ENCODE measurements around the gene CFAP45. TPM values are rescaled to one million over a fixed set of nuclear protein-coding genes. Genes with fewer than 3 reads are reported as not detected.

CFAP45 gene
- total and polyA plus RNA-seq, 5 donors from 2014 or later: 0.40 to 7.2 (median 0.48) TPM; not detected in 1

- Histone ChIP-seq H3K4me3 (ENCODE audit: low read depth, low read length) (no peak overlapping the region), H3K27me3 (ENCODE audit: control insufficient read depth, insufficient read depth, low read length) (no peaks in the 10 kb centered on the region), H3K27ac (ENCODE audit: insufficient read depth, low read length, poor library complexity, severe bottlenecking) (no peak overlapping the region), H3K36me3 (ENCODE audit: control insufficient read depth, insufficient read depth, low read length) (no peaks in the 10 kb centered on the region), H3K4me1 (ENCODE audit: control insufficient read depth, insufficient read depth, low read length, poor library complexity, severe bottlenecking) (no peaks in the 10 kb centered on the region), H3K9me3 (ENCODE audit: control insufficient read depth in 2 of 2, low read length in 2 of 2) (no peaks in the 10 kb centered on the region)
- no peak overlapping the region for H3K27ac Mint-ChIP-seq
- H3K4me3 Mint-ChIP-seq: no peak overlapping the region
- H3K36me3 Mint-ChIP-seq: no peaks in the 10 kb centered on the region
- no peaks in the 10 kb centered on the region for H3K4me1 Mint-ChIP-seq
- no peaks in the 10 kb centered on the region for H3K9me3 Mint-ChIP-seq
- no peaks in the 10 kb centered on the region for H3K27me3 Mint-ChIP-seq
- ATAC-seq (ENCODE audit: low read depth in 2 of 2) (no peak), DNase-seq (no peak)
Observed at GRCh38 chr1:159881622-159882526, 18.1 kb downstream of the CFAP45 start.

DNA sequence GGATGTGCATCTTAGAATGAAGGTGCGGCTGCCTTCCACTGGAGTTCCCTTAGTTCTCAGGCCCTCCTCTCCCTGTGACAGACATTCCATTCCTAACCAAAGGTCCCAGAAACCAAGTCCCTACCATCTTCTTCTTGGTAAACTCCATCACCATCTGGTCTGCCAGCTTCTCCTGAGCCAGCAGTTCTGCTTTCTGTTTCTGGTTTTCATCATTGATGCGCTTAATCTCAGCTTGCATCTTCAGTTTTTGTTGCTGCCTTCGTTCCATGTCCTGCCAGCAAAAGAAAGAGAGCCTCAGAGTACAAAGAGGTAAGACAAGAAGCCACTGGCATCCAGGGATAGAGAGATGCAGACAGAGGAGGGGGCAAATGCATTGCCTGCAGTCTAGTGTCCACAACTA lies 19.5 kb downstream of the CFAP45 start:
- DNase-seq (no peak), ATAC-seq (ENCODE audit: low read depth in 2 of 2) (no peak)
- Histone ChIP-seq H3K36me3 (ENCODE audit: control insufficient read depth, insufficient read depth, low read length) (no peaks in the 10 kb centered on the region), H3K4me1 (ENCODE audit: control insufficient read depth, insufficient read depth, low read length, poor library complexity, severe bottlenecking) (no peaks in the 10 kb centered on the region), H3K27ac (ENCODE audit: insufficient read depth, low read length, poor library complexity, severe bottlenecking) (no peak overlapping the region), H3K9me3 (ENCODE audit: control insufficient read depth in 2 of 2, low read length in 2 of 2) (no peaks in the 10 kb centered on the region), H3K4me3 (ENCODE audit: low read depth, low read length) (no peak overlapping the region), H3K27me3 (ENCODE audit: control insufficient read depth, insufficient read depth, low read length) (no peaks in the 10 kb centered on the region)
- Mint-ChIP-seq H3K27ac (no peak overlapping the region), H3K4me1 (no peaks in the 10 kb centered on the region), H3K9me3 (no peaks in the 10 kb centered on the region), H3K36me3 (peaks cover 3% of the 10 kb centered on the region), H3K27me3 (no peaks in the 10 kb centered on the region), H3K4me3 (no peak overlapping the region)

GRCh38 chr1:159879977-159880376 lies 20.0 kb downstream of the CFAP45 start:
- no peaks in the 10 kb centered on the region for H3K4me1 ChIP-seq (ENCODE audit: control insufficient read depth, insufficient read depth, low read length, poor library complexity, severe bottlenecking)
- no peaks in the 10 kb centered on the region for H3K36me3 ChIP-seq (ENCODE audit: control insufficient read depth, insufficient read depth, low read length)
- Mint-ChIP-seq H3K4me3 (no peak overlapping the region), H3K36me3 (peaks cover 3% of the 10 kb centered on the region), H3K9me3 (peaks cover 0 to 1% (median 0%) of the 10 kb centered on the region in 7 donors), H3K4me1 (no peaks in the 10 kb centered on the region), H3K27me3 (no peaks in the 10 kb centered on the region), H3K27ac (no peak overlapping the region)
- H3K9me3 ChIP-seq (ENCODE audit: control insufficient read depth in 2 of 2, low read length in 2 of 2): no peaks in the 10 kb centered on the region
- H3K4me3 ChIP-seq (ENCODE audit: low read depth, low read length): no peak overlapping the region
- H3K27me3 ChIP-seq (ENCODE audit: control insufficient read depth, insufficient read depth, low read length): no peaks in the 10 kb centered on the region
- ATAC-seq (ENCODE audit: low read depth in 2 of 2): no peak
- H3K27ac ChIP-seq (ENCODE audit: insufficient read depth, low read length, poor library complexity, severe bottlenecking): no peak overlapping the region
- DNase-seq: no peak

DNA sequence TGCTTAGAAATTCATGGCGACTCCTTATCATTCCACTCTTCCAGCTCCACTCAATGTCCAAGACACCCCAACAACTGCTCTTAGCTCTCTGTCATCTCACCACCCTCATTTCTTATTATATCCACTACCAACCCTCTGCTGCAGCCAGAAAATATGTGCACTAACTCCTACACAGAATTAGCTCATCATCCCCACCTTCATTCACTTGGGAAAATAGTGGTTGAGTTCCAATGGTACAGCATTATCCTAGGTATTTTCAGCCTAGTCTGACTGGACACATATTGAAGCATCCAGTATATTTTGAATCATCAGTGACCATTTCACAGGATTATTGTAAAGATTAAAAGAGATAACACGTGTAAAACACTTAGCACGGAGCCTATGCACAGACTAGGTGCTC lies 20.8 kb downstream of the CFAP45 start:
- Histone ChIP-seq H3K27me3 (ENCODE audit: control insufficient read depth, insufficient read depth, low read length) (no peaks in the 10 kb centered on the region), H3K4me1 (ENCODE audit: control insufficient read depth, insufficient read depth, low read length, poor library complexity, severe bottlenecking) (no peaks in the 10 kb centered on the region), H3K9me3 (ENCODE audit: control insufficient read depth in 2 of 2, low read length in 2 of 2) (no peaks in the 10 kb centered on the region), H3K27ac (ENCODE audit: insufficient read depth, low read length, poor library complexity, severe bottlenecking) (no peak overlapping the region), H3K36me3 (ENCODE audit: control insufficient read depth, insufficient read depth, low read length) (no peaks in the 10 kb centered on the region), H3K4me3 (ENCODE audit: low read depth, low read length) (no peak overlapping the region)
- H3K9me3 Mint-ChIP-seq: peaks cover 0 to 1% (median 0%) of the 10 kb centered on the region in 7 donors
- H3K36me3 Mint-ChIP-seq: peaks cover 3% of the 10 kb centered on the region
- H3K27ac Mint-ChIP-seq: no peak overlapping the region
- H3K4me1 Mint-ChIP-seq: no peaks in the 10 kb centered on the region
- H3K27me3 Mint-ChIP-seq: no peaks in the 10 kb centered on the region
- no peak overlapping the region for H3K4me3 Mint-ChIP-seq
- DNase-seq (no peak), ATAC-seq (ENCODE audit: low read depth in 2 of 2) (no peak)

DNA sequence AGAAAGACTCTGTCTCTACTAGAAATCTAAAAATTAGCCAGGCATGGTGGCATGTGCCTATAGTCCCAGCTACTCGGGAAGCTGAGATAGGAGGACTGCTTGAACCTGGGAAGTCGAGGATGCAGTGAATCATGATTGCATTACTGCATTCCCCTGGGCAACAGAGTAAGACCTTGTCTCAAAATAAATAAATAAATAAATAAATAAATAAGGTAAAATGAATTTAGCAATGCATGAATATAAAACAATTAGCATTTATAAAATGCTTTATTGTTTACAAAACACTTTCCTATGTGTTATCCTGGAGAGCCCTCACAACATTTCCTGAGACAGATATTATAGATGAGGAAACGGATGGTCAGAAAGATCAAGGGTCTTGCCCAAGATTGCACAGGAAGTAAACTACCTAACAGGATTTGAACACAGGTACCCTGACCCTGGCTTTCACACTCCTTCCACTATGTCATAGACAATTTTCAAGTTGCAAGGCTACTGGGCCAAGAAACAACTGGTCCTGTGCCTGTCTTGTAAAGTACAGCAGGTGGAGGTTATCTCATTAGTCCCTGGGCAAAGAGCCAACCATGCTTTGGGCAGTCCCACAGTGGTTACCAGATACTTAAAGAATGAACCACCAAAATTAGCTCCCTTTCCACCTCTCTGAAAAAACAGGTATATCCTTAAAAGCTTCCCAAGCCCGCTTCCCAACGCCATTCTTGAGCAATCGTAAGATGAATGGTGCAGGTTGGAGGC lies 22.1 kb downstream of the CFAP45 start:
- no peaks in the 10 kb centered on the region for H3K27me3 Mint-ChIP-seq
- H3K4me3 ChIP-seq (ENCODE audit: low read depth, low read length): no peak overlapping the region
- H3K36me3 Mint-ChIP-seq: peaks cover 3% of the 10 kb centered on the region
- peaks cover 0 to 1% (median 0%) of the 10 kb centered on the region in 7 donors for H3K9me3 Mint-ChIP-seq
- no peaks in the 10 kb centered on the region for H3K36me3 ChIP-seq (ENCODE audit: control insufficient read depth, insufficient read depth, low read length)
- no peak overlapping the region for H3K27ac ChIP-seq (ENCODE audit: insufficient read depth, low read length, poor library complexity, severe bottlenecking)
- no peak overlapping the region for H3K4me3 Mint-ChIP-seq
- no peak overlapping the region for H3K27ac Mint-ChIP-seq
- no peaks in the 10 kb centered on the region for H3K27me3 ChIP-seq (ENCODE audit: control insufficient read depth, insufficient read depth, low read length)
- H3K9me3 ChIP-seq (ENCODE audit: control insufficient read depth in 2 of 2, low read length in 2 of 2): no peaks in the 10 kb centered on the region
- DNase-seq (no peak), ATAC-seq (ENCODE audit: low read depth in 2 of 2) (no peak)
- H3K4me1 ChIP-seq (ENCODE audit: control insufficient read depth, insufficient read depth, low read length, poor library complexity, severe bottlenecking): no peaks in the 10 kb centered on the region
- no peaks in the 10 kb centered on the region for H3K4me1 Mint-ChIP-seq

DNA sequence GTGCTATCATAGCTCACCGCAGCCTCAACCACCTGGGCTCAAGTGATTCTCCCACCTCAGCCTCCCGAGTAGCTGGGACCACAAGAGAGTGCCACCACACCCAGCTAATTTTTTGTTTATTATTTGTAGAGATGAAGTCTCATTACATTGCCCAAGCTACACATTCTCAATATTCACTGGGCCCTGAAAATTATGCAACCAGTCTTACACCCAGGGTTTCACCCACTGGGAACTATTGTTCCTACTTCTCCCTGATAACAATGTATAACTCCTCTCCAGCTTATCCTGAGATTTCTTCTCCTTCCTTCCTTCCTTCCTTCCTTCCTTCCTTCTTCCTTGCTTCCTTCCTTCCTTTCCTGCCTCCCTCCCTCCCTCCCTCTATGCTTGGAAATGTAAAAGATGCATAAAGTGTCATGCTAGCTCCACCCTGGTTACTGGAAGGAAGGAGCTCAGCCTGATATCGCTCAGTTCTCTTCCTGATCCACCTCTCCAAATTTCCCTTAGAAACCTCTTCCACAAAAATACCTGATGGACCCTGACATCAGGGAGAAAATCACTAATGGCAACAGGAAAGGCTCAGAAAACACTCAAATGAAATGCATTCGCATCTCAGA lies 26.3 kb downstream of the CFAP45 start:
- no peaks in the 10 kb centered on the region for H3K4me1 ChIP-seq (ENCODE audit: control insufficient read depth, insufficient read depth, low read length, poor library complexity, severe bottlenecking)
- Mint-ChIP-seq H3K4me1 (no peaks in the 10 kb centered on the region), H3K4me3 (no peak overlapping the region), H3K27me3 (peaks cover 17% of the 10 kb centered on the region), H3K36me3 (peaks cover 3% of the 10 kb centered on the region), H3K27ac (no peak overlapping the region), H3K9me3 (peaks cover 0 to 1% (median 0%) of the 10 kb centered on the region in 7 donors)
- no peaks in the 10 kb centered on the region for H3K9me3 ChIP-seq (ENCODE audit: control insufficient read depth in 2 of 2, low read length in 2 of 2)
- no peaks in the 10 kb centered on the region for H3K27me3 ChIP-seq (ENCODE audit: control insufficient read depth, insufficient read depth, low read length)
- no peak overlapping the region for H3K4me3 ChIP-seq (ENCODE audit: low read depth, low read length)
- ATAC-seq (ENCODE audit: low read depth in 2 of 2) (no peak), DNase-seq (no peak)
- H3K27ac ChIP-seq (ENCODE audit: insufficient read depth, low read length, poor library complexity, severe bottlenecking): no peak overlapping the region
- no peaks in the 10 kb centered on the region for H3K36me3 ChIP-seq (ENCODE audit: control insufficient read depth, insufficient read depth, low read length)

DNA sequence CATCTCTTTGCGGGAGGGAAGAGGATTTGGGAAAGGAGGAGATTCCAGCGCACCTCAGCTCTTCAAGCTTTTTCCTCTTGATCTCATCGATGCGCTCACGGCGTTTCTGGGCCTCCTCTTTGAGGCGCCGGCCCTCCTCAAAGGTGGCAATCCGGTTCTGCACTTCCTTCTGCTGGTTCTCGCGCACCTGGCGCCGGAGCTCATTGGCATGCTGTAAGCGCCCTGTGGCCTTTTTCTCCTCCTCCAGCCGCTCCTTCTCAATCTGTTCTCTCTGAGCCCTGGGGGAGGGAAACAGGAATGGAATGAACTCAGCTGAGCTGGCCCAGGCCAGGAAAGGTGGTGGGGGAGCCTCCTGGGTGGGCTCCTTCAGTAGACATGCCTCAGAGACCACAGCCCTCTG lies 27.1 kb downstream of the CFAP45 start:
- H3K36me3 Mint-ChIP-seq: peaks cover 3% of the 10 kb centered on the region
- no peak for DNase-seq
- no peak overlapping the region for H3K27ac Mint-ChIP-seq
- H3K27ac ChIP-seq (ENCODE audit: insufficient read depth, low read length, poor library complexity, severe bottlenecking): no peak overlapping the region
- H3K4me1 ChIP-seq (ENCODE audit: control insufficient read depth, insufficient read depth, low read length, poor library complexity, severe bottlenecking): no peaks in the 10 kb centered on the region
- H3K4me3 ChIP-seq (ENCODE audit: low read depth, low read length): no peak overlapping the region
- no peaks in the 10 kb centered on the region for H3K27me3 ChIP-seq (ENCODE audit: control insufficient read depth, insufficient read depth, low read length)
- no peaks in the 10 kb centered on the region for H3K9me3 ChIP-seq (ENCODE audit: control insufficient read depth in 2 of 2, low read length in 2 of 2)
- ATAC-seq (ENCODE audit: low read depth in 2 of 2): no peak
- no peaks in the 10 kb centered on the region for H3K4me1 Mint-ChIP-seq
- H3K27me3 Mint-ChIP-seq: peaks cover 17% of the 10 kb centered on the region
- H3K36me3 ChIP-seq (ENCODE audit: control insufficient read depth, insufficient read depth, low read length): no peaks in the 10 kb centered on the region
- H3K4me3 Mint-ChIP-seq: no peak overlapping the region
- H3K9me3 Mint-ChIP-seq: peaks cover 0 to 1% (median 0%) of the 10 kb centered on the region in 7 donors

All from CD4-positive, CD25-positive, alpha-beta regulatory T cell (primary cell).